ENCODE measurements around the gene MPP4.

- no peak for TF ChIP-seq CTCF (IDR thresholded peaks at IDR 0.05)
- TF ChIP-seq POLR2A (IDR thresholded peaks at IDR 0.05): no peak
These were observed 34.1 kb downstream of the MPP4 start for GRCh38 chr2:201664334-201664733.
